GM19397 (cell line): Measurements from ENCODE around the gene ATAD3A.
"Not testable (repeated sequence)": the region's sequence is repeated elsewhere in the genome, so short reads cannot be mapped to it uniquely, and the experiment has no call there.

Experiments used
- ATAC-seq: cut with Tn5 transposase; IDR thresholded peaks from one replicate; pipeline ENCODE4 v1.9.1; 2021; ENCODE audit warnings: mild to moderate bottlenecking, moderate library complexity; ENCODE audit not compliant: unreplicated experiment

The ATAD3A gene

GRCh38 chr1:1552263-1552639 is 40.3 kb downstream of the ATAD3A start:
- no peak for ATAC-seq

GRCh38 chr1:1553821-1554494 is 42.0 kb downstream of the ATAD3A start:
- ATAC-seq = no peak

GRCh38 chr1:1554550-1554925 is 42.6 kb downstream of the ATAD3A start:
- no peak for ATAC-seq

- ATAC-seq = no peak
Observed at GRCh38 chr1:1554926-1555915, 43.3 kb downstream of the ATAD3A start.

GRCh38 chr1:1556505-1556904 is 44.5 kb downstream of the ATAD3A start:
- no peak for ATAC-seq

GRCh38 chr1:1556961-1557360 is 45.0 kb downstream of the ATAD3A start:
- not testable (repeated sequence) for ATAC-seq

GRCh38 chr1:1557688-1558087 is 45.7 kb downstream of the ATAD3A start:
- ATAC-seq = not testable (repeated sequence)

GRCh38 chr1:1558591-1558990 is 46.6 kb downstream of the ATAD3A start:
- no peak for ATAC-seq

- ATAC-seq = no peak
Observed at GRCh38 chr1:1559066-1559465, 47.1 kb downstream of the ATAD3A start.

GRCh38 chr1:1560178-1560577 is 48.2 kb downstream of the ATAD3A start:
- no peak for ATAC-seq

- ATAC-seq = no peak
Observed at GRCh38 chr1:1561801-1562470, 50.0 kb downstream of the ATAD3A start.

GRCh38 chr1:1562556-1563195 is 50.7 kb downstream of the ATAD3A start:
- ATAC-seq = no peak

GRCh38 chr1:1563688-1564087 is 51.7 kb downstream of the ATAD3A start:
- ATAC-seq = no peak

- ATAC-seq = no peak
Observed at GRCh38 chr1:1564268-1564667, 52.3 kb downstream of the ATAD3A start.

GRCh38 chr1:1565340-1565739 is 53.4 kb downstream of the ATAD3A start:
- ATAC-seq = no peak

GRCh38 chr1:1567152-1567875 is 55.4 kb downstream of the ATAD3A start:
- no peak for ATAC-seq

- no peak for ATAC-seq
Observed at GRCh38 chr1:1567891-1568291, 55.9 kb downstream of the ATAD3A start.

GRCh38 chr1:1569341-1569740 is 57.4 kb downstream of the ATAD3A start:
- no peak for ATAC-seq

GRCh38 chr1:1573843-1574720 is 62.1 kb downstream of the ATAD3A start:
- ATAC-seq = peak; percentile 84
